22Rv1 (cell line): ENCODE results near the gene PARP1.

Experiments
- H3K27ac ChIP-seq: fragments of 450-650 bp; 2 replicates; pipeline ENCODE4 v1.5.1; 2017
- ZFX ChIP-seq: fragments of 450-650 bp; IDR thresholded peaks from 2 replicates; pipeline ENCODE4 v1.6.1; 2017; ENCODE audit warnings: antibody characterized with exemption, borderline replicate concordance
- TF ChIP-seq, protein P1 (sequence below): fragments of 450-650 bp; IDR thresholded peaks from 2 replicates; pipeline ENCODE4 v1.5.1; 2017; ENCODE audit warnings: mild to moderate bottlenecking

PARP1 gene

GRCh38 chr1:226397955-226398636 is 9.8 kb downstream of the PARP1 start:
- no peak overlapping the region for H3K27ac ChIP-seq
- TF ChIP-seq ZFX, result no peak
- TF ChIP-seq, protein P1, sequence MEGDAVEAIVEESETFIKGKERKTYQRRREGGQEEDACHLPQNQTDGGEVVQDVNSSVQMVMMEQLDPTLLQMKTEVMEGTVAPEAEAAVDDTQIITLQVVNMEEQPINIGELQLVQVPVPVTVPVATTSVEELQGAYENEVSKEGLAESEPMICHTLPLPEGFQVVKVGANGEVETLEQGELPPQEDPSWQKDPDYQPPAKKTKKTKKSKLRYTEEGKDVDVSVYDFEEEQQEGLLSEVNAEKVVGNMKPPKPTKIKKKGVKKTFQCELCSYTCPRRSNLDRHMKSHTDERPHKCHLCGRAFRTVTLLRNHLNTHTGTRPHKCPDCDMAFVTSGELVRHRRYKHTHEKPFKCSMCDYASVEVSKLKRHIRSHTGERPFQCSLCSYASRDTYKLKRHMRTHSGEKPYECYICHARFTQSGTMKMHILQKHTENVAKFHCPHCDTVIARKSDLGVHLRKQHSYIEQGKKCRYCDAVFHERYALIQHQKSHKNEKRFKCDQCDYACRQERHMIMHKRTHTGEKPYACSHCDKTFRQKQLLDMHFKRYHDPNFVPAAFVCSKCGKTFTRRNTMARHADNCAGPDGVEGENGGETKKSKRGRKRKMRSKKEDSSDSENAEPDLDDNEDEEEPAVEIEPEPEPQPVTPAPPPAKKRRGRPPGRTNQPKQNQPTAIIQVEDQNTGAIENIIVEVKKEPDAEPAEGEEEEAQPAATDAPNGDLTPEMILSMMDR, result no peak

DNA sequence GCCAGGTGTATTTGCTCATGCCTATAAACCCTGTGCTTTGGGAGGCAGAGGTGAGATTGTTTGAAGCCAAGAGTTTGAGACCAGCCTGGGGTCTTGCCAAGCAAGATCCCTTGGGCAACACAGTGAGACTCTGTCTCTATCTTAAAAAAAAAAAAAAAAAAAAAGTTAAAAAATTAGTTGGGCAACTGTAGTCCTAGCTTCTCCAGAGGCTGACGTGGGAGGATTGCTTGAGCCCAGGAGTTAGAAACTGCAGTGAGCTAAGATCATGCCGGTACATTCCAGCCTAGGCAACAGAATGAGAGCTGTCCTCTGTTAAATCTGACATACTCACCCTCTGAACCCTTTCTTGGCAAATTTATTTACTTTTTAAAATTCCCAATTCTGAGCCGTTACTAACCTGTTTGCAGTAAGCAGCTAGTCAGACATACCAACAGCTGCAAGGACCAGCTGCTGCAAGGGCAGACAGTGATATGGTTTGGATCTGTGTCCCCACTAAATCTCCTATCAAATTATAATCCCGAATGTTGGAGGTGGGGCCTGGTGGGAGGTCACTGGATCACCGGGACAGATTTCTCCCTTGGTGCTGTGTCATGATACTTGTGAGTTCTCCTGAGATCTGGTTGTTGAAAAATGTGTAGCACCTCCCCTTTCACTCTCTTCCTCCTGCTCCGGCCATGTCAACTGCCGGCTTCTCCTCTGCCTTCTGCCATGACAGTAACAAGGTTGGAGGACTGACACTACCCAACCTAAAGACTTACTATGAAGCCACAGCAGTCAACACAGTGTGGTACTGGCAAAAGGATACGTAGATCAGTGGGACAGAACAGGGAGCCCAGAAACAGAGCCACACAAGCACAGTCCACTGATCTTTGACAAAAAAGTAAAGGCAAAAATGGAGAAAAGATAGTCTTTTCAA is 10.6 kb downstream of the PARP1 start:
- TF ChIP-seq, protein P1, result no peak
- TF ChIP-seq ZFX, result no peak
- H3K27ac ChIP-seq, result no peak overlapping the region

GRCh38 chr1:226395753-226396152 is 12.1 kb downstream of the PARP1 start:
- no peak overlapping the region for H3K27ac ChIP-seq
- no peak for TF ChIP-seq ZFX
- TF ChIP-seq, protein P1, result no peak

GRCh38 chr1:226394462-226394861 is 13.4 kb downstream of the PARP1 start:
- H3K27ac ChIP-seq, result no peak overlapping the region
- TF ChIP-seq ZFX, result no peak
- TF ChIP-seq, protein P1, result no peak

- no peak for TF ChIP-seq ZFX
- TF ChIP-seq, protein P1, result no peak
- no peak overlapping the region for H3K27ac ChIP-seq
Measured at GRCh38 chr1:226390681-226391080, 17.2 kb downstream of the PARP1 start.

- no peak overlapping the region for H3K27ac ChIP-seq
- no peak for TF ChIP-seq ZFX
- TF ChIP-seq, protein P1, result no peak
Measured at GRCh38 chr1:226388131-226388530, 19.8 kb downstream of the PARP1 start.

GRCh38 chr1:226384717-226385116 is 23.2 kb downstream of the PARP1 start:
- no peak overlapping the region for H3K27ac ChIP-seq
- no peak for TF ChIP-seq ZFX
- TF ChIP-seq, protein P1, result no peak
